WTC11 (cell line): ENCODE measurements around the gene ZNF496. TPM values are rescaled to one million over a fixed set of nuclear protein-coding genes. Genes with fewer than 3 reads are reported as not detected.

Experiments
- ATAC-seq: fragments of 200-7000 bp; cut with Tn5 transposase; 2 replicates; pipeline ENCODE4 v1.10.0; 2021; ENCODE audit warnings: mild to moderate bottlenecking, moderate library complexity
- CTCF ChIA-PET: fragments of 300-600 bp; sonication (Branson Sonifier 250); formaldehyde crosslinking; loops from one replicate; lab custom pipeline; 2021; ENCODE audit warnings: antibody characterized with exemption; lab: Charles Lee
- POLR2A ChIA-PET: fragments of 350-600 bp; sonication (Branson Sonifier 250); formaldehyde crosslinking; loops from one replicate; lab custom pipeline; 2021; ENCODE audit warnings: antibody characterized with exemption; lab: Charles Lee
- DNase-seq: peaks from one replicate; pipeline ENCODE4 v3.0.0; 2021; ENCODE audit warnings: low spot score
- H3K27ac Mint-ChIP-seq: 2 replicates; pipeline ENCODE4 v1.8.0; 2021; ENCODE audit warnings: mixed read lengths
- H3K27me3 Mint-ChIP-seq: 2 replicates; pipeline ENCODE4 v1.8.0; 2021; ENCODE audit warnings: low read depth, mild to moderate bottlenecking, moderate library complexity, mixed read lengths
- H3K36me3 Mint-ChIP-seq: 2 replicates; pipeline ENCODE4 v1.8.0; 2021; ENCODE audit warnings: mixed read lengths
- H3K4me1 Mint-ChIP-seq: 2 replicates; pipeline ENCODE4 v1.8.0; 2022; ENCODE audit warnings: mixed read lengths
- H3K4me3 Mint-ChIP-seq: 2 replicates; pipeline ENCODE4 v1.8.0; 2021; ENCODE audit warnings: mild to moderate bottlenecking, moderate library complexity, mixed read lengths
- H3K9me3 Mint-ChIP-seq: 2 replicates; pipeline ENCODE4 v1.8.0; 2021; ENCODE audit warnings: mixed read lengths
- AFF4 ChIP-seq: sonication (generic); formaldehyde crosslinking; IDR thresholded peaks from 2 replicates; pipeline ENCODE4 v1.8.1; 2023; ENCODE audit warnings: mild to moderate bottlenecking, missing genetic modification reagents, borderline replicate concordance
- ELF4 ChIP-seq: sonication (generic); formaldehyde crosslinking; IDR thresholded peaks from 2 replicates; pipeline ENCODE4 v1.8.1; 2022; ENCODE audit warnings: low read depth, mild to moderate bottlenecking, moderate library complexity, missing genetic modification reagents
- FOXK1 ChIP-seq: sonication (generic); formaldehyde crosslinking; IDR thresholded peaks from 2 replicates; pipeline ENCODE4 v1.8.0; 2022; ENCODE audit warnings: mild to moderate bottlenecking, moderate library complexity, missing genetic modification reagents
- GABPB1 ChIP-seq: sonication (generic); formaldehyde crosslinking; IDR thresholded peaks from 2 replicates; pipeline ENCODE4 v1.8.1; 2023; ENCODE audit warnings: mild to moderate bottlenecking, missing genetic modification reagents
- GRHL2 ChIP-seq: fragments of 250-450 bp; sonication (Bioruptor Pico); IDR thresholded peaks from 2 replicates; pipeline ENCODE4 v1.8.0; 2022; ENCODE audit warnings: mild to moderate bottlenecking, moderate library complexity; ENCODE audit not compliant: insufficient replicate concordance, severe bottlenecking
- JUN ChIP-seq: sonication (generic); formaldehyde crosslinking; IDR thresholded peaks from 2 replicates; pipeline ENCODE4 v1.8.0; 2023; ENCODE audit warnings: mild to moderate bottlenecking, missing genetic modification reagents
- MXD4 ChIP-seq: fragments of 250-450 bp; sonication (Bioruptor Pico); IDR thresholded peaks from 2 replicates; pipeline ENCODE4 v1.8.0; 2021; ENCODE audit warnings: mild to moderate bottlenecking, moderate library complexity, borderline replicate concordance
- NFATC4 ChIP-seq: fragments of 250-450 bp; sonication (Bioruptor Pico); IDR thresholded peaks from 2 replicates; pipeline ENCODE4 v1.9.0; 2021; ENCODE audit warnings: mild to moderate bottlenecking
- NFYB ChIP-seq: sonication (generic); formaldehyde crosslinking; conservative IDR thresholded peaks from 2 replicates; pipeline ENCODE4 v1.8.0; 2022; ENCODE audit warnings: low read depth, missing genetic modification reagents
- PRRX2 ChIP-seq: fragments of 250-450 bp; sonication (Bioruptor Pico); IDR thresholded peaks from 2 replicates; pipeline ENCODE4 v1.8.0; 2021; ENCODE audit warnings: mild to moderate bottlenecking
- RELA ChIP-seq: sonication (generic); formaldehyde crosslinking; IDR thresholded peaks from 2 replicates; pipeline ENCODE4 v1.8.1; 2022; ENCODE audit warnings: missing genetic modification reagents, mild to moderate bottlenecking, borderline replicate concordance
- SOX15 ChIP-seq: fragments of 250-450 bp; sonication (Bioruptor Pico); IDR thresholded peaks from 2 replicates; pipeline ENCODE4 v1.9.0; 2021; ENCODE audit warnings: mild to moderate bottlenecking
- TP53 ChIP-seq: sonication (generic); formaldehyde crosslinking; IDR thresholded peaks from 2 replicates; pipeline ENCODE4 v1.8.1; 2023; ENCODE audit warnings: mild to moderate bottlenecking, missing genetic modification reagents
- ZNF121 ChIP-seq: sonication (generic); formaldehyde crosslinking; IDR thresholded peaks from 2 replicates; pipeline ENCODE4 v1.8.0; 2023; ENCODE audit warnings: missing genetic modification reagents
- ZNF138 ChIP-seq: sonication (generic); formaldehyde crosslinking; conservative IDR thresholded peaks from 2 replicates; pipeline ENCODE4 v1.8.1; 2022; ENCODE audit warnings: mild to moderate bottlenecking, moderate library complexity, missing genetic modification reagents
- ZNF425 ChIP-seq: fragments of 250-450 bp; sonication (Bioruptor Pico); conservative IDR thresholded peaks from 2 replicates; pipeline ENCODE4 v1.9.0; 2021; ENCODE audit warnings: mild to moderate bottlenecking
- ZNF532 ChIP-seq: fragments of 250-450 bp; sonication (Bioruptor Pico); IDR thresholded peaks from 2 replicates; pipeline ENCODE4 v1.9.0; 2021; ENCODE audit warnings: mild to moderate bottlenecking, borderline replicate concordance
- total RNA-seq: library from RNA; stranded (reverse); gene quantifications from 3 replicates; pipeline ENCODE4 v1.2.3, GENCODE V29; 2021
- TF ChIP-seq, protein P1 (sequence below): sonication (generic); formaldehyde crosslinking; IDR thresholded peaks from 2 replicates; pipeline ENCODE4 v1.8.1; 2022; ENCODE audit warnings: mild to moderate bottlenecking, moderate library complexity, missing genetic modification reagents
- TF ChIP-seq, protein P2 (sequence below): sonication (generic); formaldehyde crosslinking; conservative IDR thresholded peaks from 2 replicates; pipeline ENCODE4 v1.8.1; 2022; ENCODE audit warnings: mild to moderate bottlenecking, missing genetic modification reagents
- TF ChIP-seq, protein P3 (sequence below): sonication (generic); formaldehyde crosslinking; IDR thresholded peaks from 2 replicates; pipeline ENCODE4 v1.8.0; 2022; ENCODE audit warnings: missing genetic modification reagents

The ZNF496 gene
- total RNA-seq, 1 experiment from 2014 or later: 88.3 TPM

DNA sequence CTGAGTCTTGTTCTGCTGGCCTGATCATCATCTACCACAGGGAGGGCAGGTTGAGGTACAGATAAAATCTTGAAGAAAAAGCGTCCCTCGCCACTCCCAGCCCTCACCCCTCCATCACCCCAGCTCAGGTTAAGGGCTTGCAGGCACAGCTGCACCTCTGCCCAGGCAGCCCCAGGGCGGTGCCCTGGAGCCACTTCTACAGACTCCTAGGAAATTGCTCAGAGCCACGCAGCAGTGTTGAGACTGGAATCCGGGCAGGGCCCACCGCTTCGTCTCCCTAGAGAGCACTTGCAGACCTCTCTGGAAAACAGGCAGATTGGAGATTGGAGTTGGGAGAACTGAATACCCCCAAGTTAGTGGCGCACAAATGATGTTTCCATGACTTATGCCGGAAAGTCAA lies 40.5 kb downstream of the ZNF496 start:
- Mint-ChIP-seq H3K4me3 (no peak overlapping the region), H3K27me3 (no peaks in the 10 kb centered on the region), H3K36me3 (0 out of 2 replicates have a peak, but pooled peaks cover 2% of the 10 kb centered on the region), H3K27ac (no peak overlapping the region), H3K9me3 (peaks cover 6% of the 10 kb centered on the region), H3K4me1 (peaks cover 66% of the 10 kb centered on the region)
- TF ChIP-seq GABPB1 (CRISPR knock-in tag) (no peak), NFATC4 (CRISPR knock-in tag) (no peak), ELF4 (no peak), GRHL2 (no peak), ZNF121 (no peak), MXD4 (CRISPR knock-in tag) (no peak), ZNF532 (CRISPR knock-in tag) (no peak), NFYB (CRISPR knock-in tag) (no peak), FOXK1 (no peak), ZNF138 (no peak), TP53 (CRISPR knock-in tag) (no peak), SOX15 (no peak), PRRX2 (CRISPR knock-in tag) (no peak), AFF4 (CRISPR knock-in tag) (no peak), JUN (CRISPR knock-in tag) (no peak), RELA (CRISPR knock-in tag) (no peak), ZNF425 (CRISPR knock-in tag) (no peak)
- TF ChIP-seq, protein P1, sequence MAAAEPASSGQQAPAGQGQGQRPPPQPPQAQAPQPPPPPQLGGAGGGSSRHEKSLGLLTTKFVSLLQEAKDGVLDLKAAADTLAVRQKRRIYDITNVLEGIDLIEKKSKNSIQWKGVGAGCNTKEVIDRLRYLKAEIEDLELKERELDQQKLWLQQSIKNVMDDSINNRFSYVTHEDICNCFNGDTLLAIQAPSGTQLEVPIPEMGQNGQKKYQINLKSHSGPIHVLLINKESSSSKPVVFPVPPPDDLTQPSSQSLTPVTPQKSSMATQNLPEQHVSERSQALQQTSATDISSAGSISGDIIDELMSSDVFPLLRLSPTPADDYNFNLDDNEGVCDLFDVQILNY (CRISPR knock-in tag): no peak
- TF ChIP-seq, protein P2, sequence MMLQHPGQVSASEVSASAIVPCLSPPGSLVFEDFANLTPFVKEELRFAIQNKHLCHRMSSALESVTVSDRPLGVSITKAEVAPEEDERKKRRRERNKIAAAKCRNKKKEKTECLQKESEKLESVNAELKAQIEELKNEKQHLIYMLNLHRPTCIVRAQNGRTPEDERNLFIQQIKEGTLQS (CRISPR knock-in tag): no peak
- TF ChIP-seq, protein P3, sequence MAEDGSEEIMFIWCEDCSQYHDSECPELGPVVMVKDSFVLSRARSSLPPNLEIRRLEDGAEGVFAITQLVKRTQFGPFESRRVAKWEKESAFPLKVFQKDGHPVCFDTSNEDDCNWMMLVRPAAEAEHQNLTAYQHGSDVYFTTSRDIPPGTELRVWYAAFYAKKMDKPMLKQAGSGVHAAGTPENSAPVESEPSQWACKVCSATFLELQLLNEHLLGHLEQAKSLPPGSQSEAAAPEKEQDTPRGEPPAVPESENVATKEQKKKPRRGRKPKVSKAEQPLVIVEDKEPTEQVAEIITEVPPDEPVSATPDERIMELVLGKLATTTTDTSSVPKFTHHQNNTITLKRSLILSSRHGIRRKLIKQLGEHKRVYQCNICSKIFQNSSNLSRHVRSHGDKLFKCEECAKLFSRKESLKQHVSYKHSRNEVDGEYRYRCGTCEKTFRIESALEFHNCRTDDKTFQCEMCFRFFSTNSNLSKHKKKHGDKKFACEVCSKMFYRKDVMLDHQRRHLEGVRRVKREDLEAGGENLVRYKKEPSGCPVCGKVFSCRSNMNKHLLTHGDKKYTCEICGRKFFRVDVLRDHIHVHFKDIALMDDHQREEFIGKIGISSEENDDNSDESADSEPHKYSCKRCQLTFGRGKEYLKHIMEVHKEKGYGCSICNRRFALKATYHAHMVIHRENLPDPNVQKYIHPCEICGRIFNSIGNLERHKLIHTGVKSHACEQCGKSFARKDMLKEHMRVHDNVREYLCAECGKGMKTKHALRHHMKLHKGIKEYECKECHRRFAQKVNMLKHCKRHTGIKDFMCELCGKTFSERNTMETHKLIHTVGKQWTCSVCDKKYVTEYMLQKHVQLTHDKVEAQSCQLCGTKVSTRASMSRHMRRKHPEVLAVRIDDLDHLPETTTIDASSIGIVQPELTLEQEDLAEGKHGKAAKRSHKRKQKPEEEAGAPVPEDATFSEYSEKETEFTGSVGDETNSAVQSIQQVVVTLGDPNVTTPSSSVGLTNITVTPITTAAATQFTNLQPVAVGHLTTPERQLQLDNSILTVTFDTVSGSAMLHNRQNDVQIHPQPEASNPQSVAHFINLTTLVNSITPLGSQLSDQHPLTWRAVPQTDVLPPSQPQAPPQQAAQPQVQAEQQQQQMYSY (CRISPR knock-in tag): no peak
- DNase-seq (no peak), ATAC-seq (no peak)
- ChIA-PET POLR2A (no interaction called here), CTCF (interaction anchor here (1.2 kb wide), 1 partner anchor 8 kb away, joined by 3 read pairs; no protein-coding TSS in a partner anchor)
